GM21529 (cell line): ENCODE data around the gene NR2F6.

Experiments
- ATAC-seq: cut with Tn5 transposase; IDR thresholded peaks from one replicate; pipeline ENCODE4 v1.9.1; 2021; ENCODE audit not compliant: unreplicated experiment

NR2F6 gene

GRCh38 chr19:17264641-17264979 lies 18.9 kb upstream of the NR2F6 start, which contains the start of gene USHBP1:
Gene USHBP1, minus strand, starts transcription at chr19:17264745. Its CDS starts 446 bp downstream, at chr19:17264299.
- ATAC-seq, result no peak

GRCh38 chr19:17263712-17264640 lies 18.3 kb upstream of the NR2F6 start:
- ATAC-seq, result no peak

GRCh38 chr19:17262557-17262956 lies 16.8 kb upstream of the NR2F6 start:
- no peak for ATAC-seq

GRCh38 chr19:17260842-17261325 lies 15.2 kb upstream of the NR2F6 start:
- ATAC-seq, result peak; percentile 86

- no peak for ATAC-seq
These were observed 14.2 kb upstream of the NR2F6 start for GRCh38 chr19:17259934-17260333.

GRCh38 chr19:17259118-17259780 lies 13.5 kb upstream of the NR2F6 start:
- ATAC-seq, result no peak

- no peak for ATAC-seq
These were observed 10.4 kb upstream of the NR2F6 start for GRCh38 chr19:17256130-17256529.

- no peak for ATAC-seq
These were observed 9.5 kb upstream of the NR2F6 start for GRCh38 chr19:17255150-17255621.

GRCh38 chr19:17254636-17255035 lies 8.9 kb upstream of the NR2F6 start:
- no peak for ATAC-seq

GRCh38 chr19:17249887-17250548 lies 4.3 kb upstream of the NR2F6 start:
- ATAC-seq, result no peak

- ATAC-seq, result no peak
These were observed 2.5 kb upstream of the NR2F6 start for GRCh38 chr19:17248011-17248776.

- no peak for ATAC-seq
These were observed 1.1 kb upstream of the NR2F6 start for GRCh38 chr19:17246681-17247425.

GRCh38 chr19:17244618-17245534 lies 843 bp downstream of the NR2F6 start:
- ATAC-seq, result peak; percentile 14

- ATAC-seq, result no peak
These were observed 1.7 kb downstream of the NR2F6 start for GRCh38 chr19:17243830-17244617.

GRCh38 chr19:17243211-17243829 lies 2.4 kb downstream of the NR2F6 start:
- ATAC-seq, result no peak

- ATAC-seq, result no peak
These were observed 3.1 kb downstream of the NR2F6 start for GRCh38 chr19:17242431-17243208.

GRCh38 chr19:17240826-17241399 lies 4.8 kb downstream of the NR2F6 start:
- ATAC-seq, result no peak
